IPS-18c (cell line): Measurements from ENCODE around the gene HNRNPUL1.

ENCODE experiments used
- H3K4me3 ChIP-seq: 2 replicates; pipeline ENCODE4 v1.7.0; 2013; ENCODE audit warnings: low read depth, mild to moderate bottlenecking, low read length, moderate library complexity; ENCODE audit not compliant: insufficient read depth
- H3K9me3 ChIP-seq: one replicate; pipeline ENCODE4 v1.6.1; 2013; ENCODE audit warnings: mild to moderate bottlenecking, low read length, moderate library complexity; ENCODE audit not compliant: control insufficient read depth, insufficient read depth

Gene HNRNPUL1

GRCh38 chr19:41311613-41312012 lies 47.4 kb downstream of the HNRNPUL1 start:
- H3K4me3 ChIP-seq: no peak overlapping the region
- H3K9me3 ChIP-seq: no peaks in the 10 kb centered on the region

GRCh38 chr19:41316306-41316920 lies 52.2 kb downstream of the HNRNPUL1 start:
- Histone ChIP-seq H3K9me3 (no peaks in the 10 kb centered on the region), H3K4me3 (no peak overlapping the region)

- Histone ChIP-seq H3K9me3 (no peaks in the 10 kb centered on the region), H3K4me3 (no peak overlapping the region)
Measured at GRCh38 chr19:41318696-41319499, 54.7 kb downstream of the HNRNPUL1 start.

- Histone ChIP-seq H3K4me3 (no peak overlapping the region), H3K9me3 (no peaks in the 10 kb centered on the region)
Measured at GRCh38 chr19:41319500-41320184, 55.5 kb downstream of the HNRNPUL1 start.

- H3K4me3 ChIP-seq: no peak overlapping the region
Measured at GRCh38 chr19:41320185-41320518, 56.0 kb downstream of the HNRNPUL1 start.

GRCh38 chr19:41320568-41320967 lies 56.4 kb downstream of the HNRNPUL1 start:
- Histone ChIP-seq H3K9me3 (no peaks in the 10 kb centered on the region), H3K4me3 (no peak overlapping the region)

More at GRCh38 chr19:41320185-41320518, 56.0 kb downstream of the HNRNPUL1 start:
- H3K9me3 ChIP-seq: no peaks in the 10 kb centered on the region

GRCh38 chr19:41321204-41321599 lies 57.0 kb downstream of the HNRNPUL1 start:
- H3K4me3 ChIP-seq: no peak overlapping the region
- no peaks in the 10 kb centered on the region for H3K9me3 ChIP-seq

- Histone ChIP-seq H3K9me3 (no peaks in the 10 kb centered on the region), H3K4me3 (no peak overlapping the region)
Measured at GRCh38 chr19:41321600-41322270, 57.6 kb downstream of the HNRNPUL1 start.

GRCh38 chr19:41322451-41322850 lies 58.3 kb downstream of the HNRNPUL1 start:
- H3K9me3 ChIP-seq: no peaks in the 10 kb centered on the region
- no peak overlapping the region for H3K4me3 ChIP-seq

GRCh38 chr19:41323023-41323422 lies 58.9 kb downstream of the HNRNPUL1 start:
- H3K4me3 ChIP-seq: peak overlapping the region; percentile 16; the same call in 1 of the 2 replicates
- no peaks in the 10 kb centered on the region for H3K9me3 ChIP-seq

- Histone ChIP-seq H3K9me3 (no peaks in the 10 kb centered on the region), H3K4me3 (peak overlapping the region; percentile 16; the same call in 1 of the 2 replicates)
Measured at GRCh38 chr19:41323430-41324125, 59.4 kb downstream of the HNRNPUL1 start.

GRCh38 chr19:41324231-41324702 lies 60.1 kb downstream of the HNRNPUL1 start:
- 0 out of 2 replicates have a peak overlapping the region, but pooled peaks have one; percentile 32 for H3K4me3 ChIP-seq
- no peaks in the 10 kb centered on the region for H3K9me3 ChIP-seq

GRCh38 chr19:41324921-41325639 lies 60.9 kb downstream of the HNRNPUL1 start:
- no peaks in the 10 kb centered on the region for H3K9me3 ChIP-seq
- peak overlapping the region; percentile 32 for H3K4me3 ChIP-seq

- Histone ChIP-seq H3K4me3 (peak overlapping the region; percentile 32; the same call in 1 of the 2 replicates), H3K9me3 (no peaks in the 10 kb centered on the region)
Measured at GRCh38 chr19:41325640-41325946, 61.4 kb downstream of the HNRNPUL1 start.

GRCh38 chr19:41325947-41326706 lies 62.0 kb downstream of the HNRNPUL1 start:
- Histone ChIP-seq H3K4me3 (peak overlapping the region; percentile 32; the same call in 1 of the 2 replicates), H3K9me3 (no peaks in the 10 kb centered on the region)

- Histone ChIP-seq H3K4me3 (no peak overlapping the region), H3K9me3 (no peaks in the 10 kb centered on the region)
Measured at GRCh38 chr19:41327076-41327575, 63.0 kb downstream of the HNRNPUL1 start.
